Left ventricle myocardium superior (tissue), 1 donor: ENCODE measurements around the gene SIX3. TPM values are rescaled to one million over a fixed set of nuclear protein-coding genes. Genes with fewer than 3 reads are reported as not detected.

Source experiments
- ATAC-seq: fragments of 200-7000 bp; cut with Tn5 transposase; one replicate; pipeline ENCODE4 v1.9.1; 2020; ENCODE audit warnings: mild to moderate bottlenecking, moderate library complexity
- DNase-seq: peaks from one replicate; pipeline ENCODE4 v3.0.0-alpha.2; 2020
- intact Hi-C: fragments of 100-400 bp; cut with micrococcal nuclease; formaldehyde crosslinking; loops from one replicate; pipeline ENCODE4 v1.11.0; 2022
- long read RNA-seq: library from polyadenylated mRNA; unstranded; transcript quantifications from one replicate; pipeline ENCODE4 v2.0.0, GENCODE V29; 2021
- total RNA-seq: library from RNA; stranded (reverse); fragmentation: NEBNext Ultra II Directional; extraction: Animal tissue kit (Norgen Biotek cat#: 25700); gene quantifications from one replicate; pipeline ENCODE4 v1.2.1, GENCODE V29; 2021
- donor health status: DM: no; HTN: yes; CAD: no; lungs with severe emphysema.

SIX3 gene
- not detected for total RNA-seq
- long read RNA-seq = 0 reads

- ATAC-seq = no peak
- intact Hi-C loops = no loop called here
- DNase-seq = no peak
Observed at GRCh38 chr2:44941551-44942234, at the start of gene SIX3. Gene SIX3, plus strand, starts transcription at chr2:44941702. Its CDS starts 403 bp downstream, at chr2:44942105.

- intact Hi-C loops = no loop called here
- no peak for ATAC-seq
- DNase-seq = no peak
Observed at GRCh38 chr2:44894058-44894457, 47.4 kb upstream of the SIX3 start.

- no peak for DNase-seq
- ATAC-seq = no peak
- intact Hi-C loops = no loop called here
Observed at GRCh38 chr2:44895061-44895460, 46.4 kb upstream of the SIX3 start.

GRCh38 chr2:44897406-44897805 lies 44.1 kb upstream of the SIX3 start:
- intact Hi-C loops = no loop called here
- DNase-seq (no peak), ATAC-seq (no peak)

- intact Hi-C loops = no loop called here
- no peak for ATAC-seq
- DNase-seq = no peak
Observed at GRCh38 chr2:44902217-44903137, 39.0 kb upstream of the SIX3 start.

GRCh38 chr2:44904578-44904977 lies 36.9 kb upstream of the SIX3 start:
- DNase-seq = no peak
- no peak for ATAC-seq
- intact Hi-C loops = no loop called here

- DNase-seq (no peak), ATAC-seq (no peak)
- intact Hi-C loops = no loop called here
Observed at GRCh38 chr2:44906972-44907371, 34.5 kb upstream of the SIX3 start.

GRCh38 chr2:44909831-44910230 lies 31.7 kb upstream of the SIX3 start:
- intact Hi-C loops = no loop called here
- DNase-seq = no peak

GRCh38 chr2:44912660-44913059 lies 28.8 kb upstream of the SIX3 start:
- no peak for DNase-seq
- ATAC-seq = peak; percentile 55
- intact Hi-C loops = no loop called here

More at GRCh38 chr2:44909831-44910230, 31.7 kb upstream of the SIX3 start:
- ATAC-seq = no peak

GRCh38 chr2:44916291-44916690 lies 25.2 kb upstream of the SIX3 start:
- ATAC-seq (no peak), DNase-seq (no peak)
- intact Hi-C loops = no loop called here

- DNase-seq (no peak), ATAC-seq (no peak)
- intact Hi-C loops = no loop called here
Observed at GRCh38 chr2:44918095-44918775, 23.3 kb upstream of the SIX3 start.

GRCh38 chr2:44920751-44921150 lies 20.8 kb upstream of the SIX3 start:
- DNase-seq = no peak
- intact Hi-C loops = no loop called here
- no peak for ATAC-seq

- ATAC-seq = no peak
- DNase-seq = no peak
- intact Hi-C loops = no loop called here
Observed at GRCh38 chr2:44922776-44923175, 18.7 kb upstream of the SIX3 start.

- intact Hi-C loops = no loop called here
- no peak for ATAC-seq
- no peak for DNase-seq
Observed at GRCh38 chr2:44925561-44926136, 15.9 kb upstream of the SIX3 start.

GRCh38 chr2:44926957-44927356 lies 14.5 kb upstream of the SIX3 start:
- intact Hi-C loops = no loop called here
- DNase-seq (no peak), ATAC-seq (no peak)

GRCh38 chr2:44927985-44928482 lies 13.5 kb upstream of the SIX3 start:
- DNase-seq (no peak), ATAC-seq (no peak)
- intact Hi-C loops = no loop called here

- intact Hi-C loops = no loop called here
- DNase-seq (no peak), ATAC-seq (no peak)
Observed at GRCh38 chr2:44928483-44929158, 12.9 kb upstream of the SIX3 start.

GRCh38 chr2:44929159-44929734 lies 12.3 kb upstream of the SIX3 start:
- intact Hi-C loops = no loop called here
- no peak for DNase-seq
- ATAC-seq = no peak
